ENCODE data around the gene CENPN.

The CENPN gene

DNA sequence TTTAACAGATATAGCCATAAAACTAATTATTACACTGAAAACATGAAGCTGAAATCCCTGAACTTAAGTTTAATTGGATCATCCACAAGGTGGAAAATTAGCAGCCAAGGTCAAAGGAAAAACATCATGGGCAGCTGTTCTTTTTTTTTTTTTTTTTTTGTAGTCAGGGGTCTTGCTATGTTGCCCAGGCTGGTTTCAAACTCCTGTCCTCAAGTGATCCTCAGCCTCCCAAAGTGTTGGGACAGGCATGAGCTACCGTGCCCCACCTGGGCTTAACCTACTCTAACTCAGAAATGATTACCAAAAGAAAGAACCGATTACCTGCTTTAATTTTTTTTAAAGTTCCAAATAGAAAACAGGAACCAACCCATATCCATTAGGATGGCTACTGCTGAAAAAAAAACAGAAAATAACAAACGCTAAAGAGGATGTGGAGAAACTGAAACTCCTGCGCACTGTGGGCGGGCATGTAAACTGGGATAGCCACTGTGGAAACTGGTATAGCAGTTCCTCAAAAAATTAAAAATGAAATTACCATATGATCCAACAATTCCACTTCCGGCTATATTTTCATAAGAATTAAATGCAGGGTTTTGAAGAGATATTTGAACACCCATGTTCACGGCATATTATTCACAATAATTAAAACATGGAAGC lies 8.9 kb upstream of the CENPN start:
- Histone ChIP-seq H3K4me1 (no peaks in the 10 kb centered on the region), H3K36me3 (no peaks in the 10 kb centered on the region; the same call in 1 of the 2 replicates)
- no peak for DNase-seq

GRCh38 chr16:81000873-81001272 lies 6.1 kb upstream of the CENPN start:
- Histone ChIP-seq H3K36me3 (no peaks in the 10 kb centered on the region; the same call in 1 of the 2 replicates), H3K4me1 (no peaks in the 10 kb centered on the region), H3K27me3 (no peaks in the 10 kb centered on the region), H3K4me3 (ENCODE audit: low read depth, low read length) (no peak overlapping the region), H3K9me3 (no peaks in the 10 kb centered on the region)
- TF ChIP-seq, protein P1, sequence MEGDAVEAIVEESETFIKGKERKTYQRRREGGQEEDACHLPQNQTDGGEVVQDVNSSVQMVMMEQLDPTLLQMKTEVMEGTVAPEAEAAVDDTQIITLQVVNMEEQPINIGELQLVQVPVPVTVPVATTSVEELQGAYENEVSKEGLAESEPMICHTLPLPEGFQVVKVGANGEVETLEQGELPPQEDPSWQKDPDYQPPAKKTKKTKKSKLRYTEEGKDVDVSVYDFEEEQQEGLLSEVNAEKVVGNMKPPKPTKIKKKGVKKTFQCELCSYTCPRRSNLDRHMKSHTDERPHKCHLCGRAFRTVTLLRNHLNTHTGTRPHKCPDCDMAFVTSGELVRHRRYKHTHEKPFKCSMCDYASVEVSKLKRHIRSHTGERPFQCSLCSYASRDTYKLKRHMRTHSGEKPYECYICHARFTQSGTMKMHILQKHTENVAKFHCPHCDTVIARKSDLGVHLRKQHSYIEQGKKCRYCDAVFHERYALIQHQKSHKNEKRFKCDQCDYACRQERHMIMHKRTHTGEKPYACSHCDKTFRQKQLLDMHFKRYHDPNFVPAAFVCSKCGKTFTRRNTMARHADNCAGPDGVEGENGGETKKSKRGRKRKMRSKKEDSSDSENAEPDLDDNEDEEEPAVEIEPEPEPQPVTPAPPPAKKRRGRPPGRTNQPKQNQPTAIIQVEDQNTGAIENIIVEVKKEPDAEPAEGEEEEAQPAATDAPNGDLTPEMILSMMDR (IDR thresholded peaks at IDR 0.05; ENCODE audit: low read depth, low read length): no peak
- no peak for DNase-seq

More for the DNA sequence above, 8.9 kb upstream of the CENPN start:
- Histone ChIP-seq H3K27me3 (no peaks in the 10 kb centered on the region), H3K9me3 (no peaks in the 10 kb centered on the region), H3K4me3 (ENCODE audit: low read depth, low read length) (no peak overlapping the region)
- TF ChIP-seq, protein P1 (IDR thresholded peaks at IDR 0.05; ENCODE audit: low read depth, low read length): no peak

GRCh38 chr16:81001330-81001729 lies 5.7 kb upstream of the CENPN start:
- DNase-seq: no peak
- no peaks in the 10 kb centered on the region for H3K4me1 ChIP-seq
- no peaks in the 10 kb centered on the region for H3K27me3 ChIP-seq
- no peak overlapping the region for H3K4me3 ChIP-seq (ENCODE audit: low read depth, low read length)
- no peaks in the 10 kb centered on the region; the same call in none of the 2 replicates for H3K36me3 ChIP-seq
- TF ChIP-seq, protein P1 (IDR thresholded peaks at IDR 0.05; ENCODE audit: low read depth, low read length): no peak
- no peaks in the 10 kb centered on the region for H3K9me3 ChIP-seq

- no peak for DNase-seq
- H3K4me1 ChIP-seq: no peaks in the 10 kb centered on the region
- H3K27me3 ChIP-seq: no peaks in the 10 kb centered on the region
- H3K4me3 ChIP-seq (ENCODE audit: low read depth, low read length): no peak overlapping the region
- H3K9me3 ChIP-seq: no peaks in the 10 kb centered on the region
- TF ChIP-seq, protein P1 (IDR thresholded peaks at IDR 0.05; ENCODE audit: low read depth, low read length): no peak
- no peaks in the 10 kb centered on the region; the same call in none of the 2 replicates for H3K36me3 ChIP-seq
Measured at GRCh38 chr16:81003064-81003463, 4.0 kb upstream of the CENPN start.

DNA sequence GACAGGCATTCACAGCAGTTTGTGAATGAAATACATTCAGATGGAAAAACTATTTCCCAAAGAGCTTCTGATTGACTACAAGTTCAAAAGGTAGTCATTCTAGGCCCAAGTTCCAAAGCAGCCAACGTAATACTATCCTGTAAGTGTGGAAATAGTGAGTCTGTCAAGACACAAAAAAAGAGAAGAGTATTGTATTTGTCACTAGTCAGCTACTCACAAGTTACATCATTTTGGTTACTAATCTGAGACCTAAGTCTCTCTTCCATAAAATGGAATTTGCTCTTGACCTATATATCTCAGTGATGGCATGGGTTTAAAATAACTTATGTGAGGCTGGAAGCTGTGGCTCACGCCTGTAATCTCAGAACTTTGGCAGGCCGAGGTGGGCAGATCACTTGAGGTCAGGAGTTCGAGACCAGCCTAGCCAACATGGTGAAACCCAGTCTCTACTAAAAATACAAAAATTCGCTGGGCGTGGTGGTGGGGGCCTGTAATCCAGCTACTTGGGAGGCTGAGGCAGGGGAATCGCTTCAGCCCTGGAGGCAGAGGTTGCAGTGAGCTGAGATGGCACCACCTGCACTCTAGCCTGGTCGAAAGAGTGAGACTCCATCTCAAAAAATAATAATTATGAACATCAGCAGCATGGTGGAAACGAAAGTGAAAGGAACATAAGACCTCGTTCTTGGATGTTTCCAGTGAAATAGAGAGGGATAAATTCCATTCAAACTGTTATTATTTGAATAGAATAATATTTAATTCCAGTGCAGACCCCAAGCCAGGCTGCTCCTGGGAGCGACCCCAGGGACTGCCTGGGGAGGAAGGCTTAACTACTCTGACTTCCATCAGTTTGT lies 3.2 kb upstream of the CENPN start:
- no peak overlapping the region for H3K4me3 ChIP-seq (ENCODE audit: low read depth, low read length)
- no peaks in the 10 kb centered on the region for H3K4me1 ChIP-seq
- no peak for DNase-seq
- H3K9me3 ChIP-seq: no peaks in the 10 kb centered on the region
- TF ChIP-seq, protein P1 (IDR thresholded peaks at IDR 0.05; ENCODE audit: low read depth, low read length): no peak
- no peaks in the 10 kb centered on the region for H3K27me3 ChIP-seq
- no peaks in the 10 kb centered on the region; the same call in none of the 2 replicates for H3K36me3 ChIP-seq

All from BE2C (cell line).